Measurements from ENCODE around the gene AKAP5. TPM values are rescaled to one million over a fixed set of nuclear protein-coding genes. Genes with fewer than 3 reads are reported as not detected.

The AKAP5 gene
- total and polyA plus RNA-seq, 2 of the 13 experiments (the other 11 are each of a cell fraction or from before 2014, with no cell fraction given): 0.18 to 1.5 TPM

DNA sequence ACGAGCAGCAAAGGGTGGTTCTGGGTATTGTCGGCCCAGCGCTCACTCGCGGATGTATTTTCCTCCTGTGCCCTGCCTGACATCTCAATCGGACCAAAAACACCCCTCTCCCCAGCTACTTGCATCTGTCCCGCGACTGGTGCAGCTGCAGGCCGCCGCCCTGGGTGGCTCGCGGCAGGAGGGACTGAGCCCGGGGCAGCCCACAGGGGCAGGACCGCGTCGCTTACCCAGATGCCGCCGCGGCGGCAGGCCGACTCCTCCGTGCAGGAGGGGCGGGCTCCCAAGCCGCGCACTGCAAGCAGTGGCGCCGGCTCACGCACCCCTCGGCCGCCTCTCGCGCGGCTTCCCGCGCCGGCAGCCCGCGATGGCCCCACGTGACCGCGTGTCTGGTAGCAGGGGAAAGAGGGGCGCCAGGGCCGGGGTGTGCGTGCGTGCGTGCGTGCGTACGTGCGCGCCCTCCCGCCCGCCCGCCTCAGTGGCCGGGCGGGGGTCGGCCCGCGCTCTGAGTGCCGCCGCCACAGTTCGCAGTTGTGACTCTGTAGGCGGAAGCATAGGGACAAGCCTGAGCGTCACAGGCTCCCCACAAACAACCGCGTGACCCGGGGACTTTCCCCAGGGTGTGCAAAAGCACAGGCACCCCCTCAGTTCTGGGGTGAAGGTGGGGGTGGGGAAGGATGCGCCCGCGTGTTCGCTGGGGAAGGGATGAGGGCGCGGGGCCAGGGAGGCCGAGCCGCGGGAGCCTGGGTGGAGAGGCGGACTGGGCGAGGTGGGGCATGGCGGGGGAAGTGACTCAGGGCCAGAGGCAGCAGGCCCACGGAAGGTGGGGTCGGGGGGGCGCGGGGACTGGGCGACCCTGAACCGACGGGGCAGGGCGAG, 38.4 kb downstream of the AKAP5 start, which contains the start of gene ZBTB25 (continued):
- TF ChIP-seq, protein P1, sequence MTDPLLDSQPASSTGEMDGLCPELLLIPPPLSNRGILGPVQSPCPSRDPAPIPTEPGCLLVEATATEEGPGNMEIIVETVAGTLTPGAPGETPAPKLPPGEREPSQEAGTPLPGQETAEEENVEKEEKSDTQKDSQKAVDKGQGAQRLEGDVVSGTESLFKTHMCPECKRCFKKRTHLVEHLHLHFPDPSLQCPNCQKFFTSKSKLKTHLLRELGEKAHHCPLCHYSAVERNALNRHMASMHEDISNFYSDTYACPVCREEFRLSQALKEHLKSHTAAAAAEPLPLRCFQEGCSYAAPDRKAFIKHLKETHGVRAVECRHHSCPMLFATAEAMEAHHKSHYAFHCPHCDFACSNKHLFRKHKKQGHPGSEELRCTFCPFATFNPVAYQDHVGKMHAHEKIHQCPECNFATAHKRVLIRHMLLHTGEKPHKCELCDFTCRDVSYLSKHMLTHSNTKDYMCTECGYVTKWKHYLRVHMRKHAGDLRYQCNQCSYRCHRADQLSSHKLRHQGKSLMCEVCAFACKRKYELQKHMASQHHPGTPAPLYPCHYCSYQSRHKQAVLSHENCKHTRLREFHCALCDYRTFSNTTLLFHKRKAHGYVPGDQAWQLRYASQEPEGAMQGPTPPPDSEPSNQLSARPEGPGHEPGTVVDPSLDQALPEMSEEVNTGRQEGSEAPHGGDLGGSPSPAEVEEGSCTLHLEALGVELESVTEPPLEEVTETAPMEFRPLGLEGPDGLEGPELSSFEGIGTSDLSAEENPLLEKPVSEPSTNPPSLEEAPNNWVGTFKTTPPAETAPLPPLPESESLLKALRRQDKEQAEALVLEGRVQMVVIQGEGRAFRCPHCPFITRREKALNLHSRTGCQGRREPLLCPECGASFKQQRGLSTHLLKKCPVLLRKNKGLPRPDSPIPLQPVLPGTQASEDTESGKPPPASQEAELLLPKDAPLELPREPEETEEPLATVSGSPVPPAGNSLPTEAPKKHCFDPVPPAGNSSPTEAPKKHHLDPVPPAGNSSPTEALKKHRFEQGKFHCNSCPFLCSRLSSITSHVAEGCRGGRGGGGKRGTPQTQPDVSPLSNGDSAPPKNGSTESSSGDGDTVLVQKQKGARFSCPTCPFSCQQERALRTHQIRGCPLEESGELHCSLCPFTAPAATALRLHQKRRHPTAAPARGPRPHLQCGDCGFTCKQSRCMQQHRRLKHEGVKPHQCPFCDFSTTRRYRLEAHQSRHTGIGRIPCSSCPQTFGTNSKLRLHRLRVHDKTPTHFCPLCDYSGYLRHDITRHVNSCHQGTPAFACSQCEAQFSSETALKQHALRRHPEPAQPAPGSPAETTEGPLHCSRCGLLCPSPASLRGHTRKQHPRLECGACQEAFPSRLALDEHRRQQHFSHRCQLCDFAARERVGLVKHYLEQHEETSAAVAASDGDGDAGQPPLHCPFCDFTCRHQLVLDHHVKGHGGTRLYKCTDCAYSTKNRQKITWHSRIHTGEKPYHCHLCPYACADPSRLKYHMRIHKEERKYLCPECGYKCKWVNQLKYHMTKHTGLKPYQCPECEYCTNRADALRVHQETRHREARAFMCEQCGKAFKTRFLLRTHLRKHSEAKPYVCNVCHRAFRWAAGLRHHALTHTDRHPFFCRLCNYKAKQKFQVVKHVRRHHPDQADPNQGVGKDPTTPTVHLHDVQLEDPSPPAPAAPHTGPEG (CRISPR knock-in tag; IDR thresholded peaks at IDR 0.05): peak; percentile 92
- TF ChIP-seq, protein P2, sequence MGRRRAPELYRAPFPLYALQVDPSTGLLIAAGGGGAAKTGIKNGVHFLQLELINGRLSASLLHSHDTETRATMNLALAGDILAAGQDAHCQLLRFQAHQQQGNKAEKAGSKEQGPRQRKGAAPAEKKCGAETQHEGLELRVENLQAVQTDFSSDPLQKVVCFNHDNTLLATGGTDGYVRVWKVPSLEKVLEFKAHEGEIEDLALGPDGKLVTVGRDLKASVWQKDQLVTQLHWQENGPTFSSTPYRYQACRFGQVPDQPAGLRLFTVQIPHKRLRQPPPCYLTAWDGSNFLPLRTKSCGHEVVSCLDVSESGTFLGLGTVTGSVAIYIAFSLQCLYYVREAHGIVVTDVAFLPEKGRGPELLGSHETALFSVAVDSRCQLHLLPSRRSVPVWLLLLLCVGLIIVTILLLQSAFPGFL (CRISPR knock-in tag; IDR thresholded peaks at IDR 0.05): peak; percentile 96
- TF ChIP-seq EED (CRISPR knock-in tag; IDR thresholded peaks at IDR 0.05): 0 out of 2 replicates have a peak, but pooled peaks have one; percentile 28
- TF ChIP-seq, protein P3, sequence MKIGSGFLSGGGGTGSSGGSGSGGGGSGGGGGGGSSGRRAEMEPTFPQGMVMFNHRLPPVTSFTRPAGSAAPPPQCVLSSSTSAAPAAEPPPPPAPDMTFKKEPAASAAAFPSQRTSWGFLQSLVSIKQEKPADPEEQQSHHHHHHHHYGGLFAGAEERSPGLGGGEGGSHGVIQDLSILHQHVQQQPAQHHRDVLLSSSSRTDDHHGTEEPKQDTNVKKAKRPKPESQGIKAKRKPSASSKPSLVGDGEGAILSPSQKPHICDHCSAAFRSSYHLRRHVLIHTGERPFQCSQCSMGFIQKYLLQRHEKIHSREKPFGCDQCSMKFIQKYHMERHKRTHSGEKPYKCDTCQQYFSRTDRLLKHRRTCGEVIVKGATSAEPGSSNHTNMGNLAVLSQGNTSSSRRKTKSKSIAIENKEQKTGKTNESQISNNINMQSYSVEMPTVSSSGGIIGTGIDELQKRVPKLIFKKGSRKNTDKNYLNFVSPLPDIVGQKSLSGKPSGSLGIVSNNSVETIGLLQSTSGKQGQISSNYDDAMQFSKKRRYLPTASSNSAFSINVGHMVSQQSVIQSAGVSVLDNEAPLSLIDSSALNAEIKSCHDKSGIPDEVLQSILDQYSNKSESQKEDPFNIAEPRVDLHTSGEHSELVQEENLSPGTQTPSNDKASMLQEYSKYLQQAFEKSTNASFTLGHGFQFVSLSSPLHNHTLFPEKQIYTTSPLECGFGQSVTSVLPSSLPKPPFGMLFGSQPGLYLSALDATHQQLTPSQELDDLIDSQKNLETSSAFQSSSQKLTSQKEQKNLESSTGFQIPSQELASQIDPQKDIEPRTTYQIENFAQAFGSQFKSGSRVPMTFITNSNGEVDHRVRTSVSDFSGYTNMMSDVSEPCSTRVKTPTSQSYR (CRISPR knock-in tag; IDR thresholded peaks at IDR 0.05; ENCODE audit: borderline replicate concordance): no peak
- peak; percentile 67; the same call in 1 of the 2 replicates for TF ChIP-seq RFXAP (CRISPR knock-in tag; IDR thresholded peaks at IDR 0.05; ENCODE audit: borderline replicate concordance)
- TF ChIP-seq, protein P4, sequence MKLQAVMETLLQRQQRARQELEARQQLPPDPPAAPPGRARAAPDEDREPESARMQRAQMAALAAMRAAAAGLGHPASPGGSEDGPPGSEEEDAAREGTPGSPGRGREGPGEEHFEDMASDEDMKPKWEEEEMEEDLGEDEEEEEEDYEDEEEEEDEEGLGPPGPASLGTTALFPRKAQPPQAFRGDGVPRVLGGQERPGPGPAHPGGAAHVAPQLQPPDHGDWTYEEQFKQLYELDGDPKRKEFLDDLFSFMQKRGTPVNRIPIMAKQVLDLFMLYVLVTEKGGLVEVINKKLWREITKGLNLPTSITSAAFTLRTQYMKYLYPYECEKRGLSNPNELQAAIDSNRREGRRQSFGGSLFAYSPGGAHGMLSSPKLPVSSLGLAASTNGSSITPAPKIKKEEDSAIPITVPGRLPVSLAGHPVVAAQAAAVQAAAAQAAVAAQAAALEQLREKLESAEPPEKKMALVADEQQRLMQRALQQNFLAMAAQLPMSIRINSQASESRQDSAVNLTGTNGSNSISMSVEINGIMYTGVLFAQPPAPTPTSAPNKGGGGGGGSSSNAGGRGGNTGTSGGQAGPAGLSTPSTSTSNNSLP (IDR thresholded peaks at IDR 0.05; ENCODE audit: low read depth, low read length): no peak
- TF ChIP-seq, protein P5, sequence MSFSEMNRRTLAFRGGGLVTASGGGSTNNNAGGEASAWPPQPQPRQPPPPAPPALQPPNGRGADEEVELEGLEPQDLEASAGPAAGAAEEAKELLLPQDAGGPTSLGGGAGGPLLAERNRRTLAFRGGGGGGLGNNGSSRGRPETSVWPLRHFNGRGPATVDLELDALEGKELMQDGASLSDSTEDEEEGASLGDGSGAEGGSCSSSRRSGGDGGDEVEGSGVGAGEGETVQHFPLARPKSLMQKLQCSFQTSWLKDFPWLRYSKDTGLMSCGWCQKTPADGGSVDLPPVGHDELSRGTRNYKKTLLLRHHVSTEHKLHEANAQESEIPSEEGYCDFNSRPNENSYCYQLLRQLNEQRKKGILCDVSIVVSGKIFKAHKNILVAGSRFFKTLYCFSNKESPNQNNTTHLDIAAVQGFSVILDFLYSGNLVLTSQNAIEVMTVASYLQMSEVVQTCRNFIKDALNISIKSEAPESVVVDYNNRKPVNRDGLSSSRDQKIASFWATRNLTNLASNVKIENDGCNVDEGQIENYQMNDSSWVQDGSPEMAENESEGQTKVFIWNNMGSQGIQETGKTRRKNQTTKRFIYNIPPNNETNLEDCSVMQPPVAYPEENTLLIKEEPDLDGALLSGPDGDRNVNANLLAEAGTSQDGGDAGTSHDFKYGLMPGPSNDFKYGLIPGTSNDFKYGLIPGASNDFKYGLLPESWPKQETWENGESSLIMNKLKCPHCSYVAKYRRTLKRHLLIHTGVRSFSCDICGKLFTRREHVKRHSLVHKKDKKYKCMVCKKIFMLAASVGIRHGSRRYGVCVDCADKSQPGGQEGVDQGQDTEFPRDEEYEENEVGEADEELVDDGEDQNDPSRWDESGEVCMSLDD (CRISPR knock-in tag; IDR thresholded peaks at IDR 0.05; ENCODE audit: borderline replicate concordance): no peak; the same call in 1 of the 2 replicates
- peak; percentile 73 for TF ChIP-seq THAP11 (CRISPR knock-in tag; IDR thresholded peaks at IDR 0.05)
- no peak; the same call in 1 of the 2 replicates for TF ChIP-seq ZNF451 (CRISPR knock-in tag; IDR thresholded peaks at IDR 0.05)
- TF ChIP-seq, protein P6, sequence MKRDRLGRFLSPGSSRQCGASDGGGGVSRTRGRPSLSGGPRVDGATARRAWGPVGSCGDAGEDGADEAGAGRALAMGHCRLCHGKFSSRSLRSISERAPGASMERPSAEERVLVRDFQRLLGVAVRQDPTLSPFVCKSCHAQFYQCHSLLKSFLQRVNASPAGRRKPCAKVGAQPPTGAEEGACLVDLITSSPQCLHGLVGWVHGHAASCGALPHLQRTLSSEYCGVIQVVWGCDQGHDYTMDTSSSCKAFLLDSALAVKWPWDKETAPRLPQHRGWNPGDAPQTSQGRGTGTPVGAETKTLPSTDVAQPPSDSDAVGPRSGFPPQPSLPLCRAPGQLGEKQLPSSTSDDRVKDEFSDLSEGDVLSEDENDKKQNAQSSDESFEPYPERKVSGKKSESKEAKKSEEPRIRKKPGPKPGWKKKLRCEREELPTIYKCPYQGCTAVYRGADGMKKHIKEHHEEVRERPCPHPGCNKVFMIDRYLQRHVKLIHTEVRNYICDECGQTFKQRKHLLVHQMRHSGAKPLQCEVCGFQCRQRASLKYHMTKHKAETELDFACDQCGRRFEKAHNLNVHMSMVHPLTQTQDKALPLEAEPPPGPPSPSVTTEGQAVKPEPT (CRISPR knock-in tag; IDR thresholded peaks at IDR 0.05; ENCODE audit: low read depth): no peak

All from HepG2 (cell line).